Tibial nerve (tissue), 4 donors: ENCODE results near the gene SIRPD. TPM values are rescaled to one million over a fixed set of nuclear protein-coding genes. Genes with fewer than 3 reads are reported as not detected.

Source experiments
- DNase-seq, 2 donors: peaks; one replicate each; pipeline ENCODE4 v3.0.0-alpha.2; 2019; ENCODE audit warnings: low spot score in 2 of 2
- H3K27ac ChIP-seq, 4 donors: fragments of 200-600 bp; sonication (generic) in 3 of 4; one replicate each; pipeline ENCODE4 v1.5.1; 2017 to 2019; ENCODE audit warnings: mild to moderate bottlenecking in 1 of 4
- H3K27me3 ChIP-seq, 2 donors: fragments of 200-600 bp; sonication (generic) in 1 of 2; one replicate each; pipeline versions ENCODE4 v1.5.1 to v1.6.0; 2017 to 2019
- H3K36me3 ChIP-seq, 3 donors: fragments of 200-600 bp; sonication (generic); one replicate each; pipeline ENCODE4 v1.5.1; 2018 to 2019
- H3K4me1 ChIP-seq, 4 donors: fragments of 200-600 bp; sonication (generic) in 3 of 4; one replicate each; pipeline ENCODE4 v1.5.1; 2017 to 2019
- H3K4me3 ChIP-seq, 4 donors: fragments of 200-600 bp; sonication (generic) in 3 of 4; one replicate each; pipeline ENCODE4 v1.5.1; 2017 to 2019; ENCODE audit warnings: mild to moderate bottlenecking in 1 of 4, moderate library complexity in 1 of 4
- H3K9me3 ChIP-seq, 4 donors: fragments of 200-600 bp; sonication (generic) in 3 of 4; one replicate each; pipeline ENCODE4 v1.5.1; 2017 to 2019
- EP300 ChIP-seq, 2 donors: sonication (generic); formaldehyde crosslinking; IDR thresholded peaks; one replicate each; pipeline ENCODE4 v1.6.1; 2017; ENCODE audit warnings: antibody characterized with exemption in 2 of 2, mild to moderate bottlenecking in 1 of 2
- POLR2A ChIP-seq, 2 donors: fragments of 450-650 bp; IDR thresholded peaks; one replicate each; pipeline ENCODE4 v1.6.1; 2017; ENCODE audit warnings: antibody characterized with exemption in 2 of 2, mild to moderate bottlenecking in 2 of 2, moderate library complexity in 2 of 2
- WGBS, 2 donors: methylation state at CpG; one replicate each; pipeline ENCODE4 v1.1.5; 2018; 5-methylcytosine and 5-hydroxymethylcytosine counted together
- small RNA-seq: library from RNA; depleted of rRNA; stranded (forward); fragments of <200 nt; gene quantifications from one replicate; pipeline ENCODE3, GENCODE V24; 2016
- total RNA-seq, 4 donors: library from RNA; depleted of rRNA; stranded (reverse); fragments of >200 nt; gene quantifications; one replicate each; pipeline ENCODE4 v1.1.0, GENCODE V29; 2016
- TF ChIP-seq, protein P1 (sequence below), 5 experiments: fragments of 200-600 bp in 3 of 5; fragments of 450-650 bp in 2 of 5; sonication (generic) in 3 of 5; IDR thresholded peaks; one replicate each; pipeline ENCODE4 v1.5.1; 2016 to 2019; ENCODE audit warnings: antibody characterized with exemption in 5 of 5, mild to moderate bottlenecking in 3 of 5, moderate library complexity in 2 of 5

Gene SIRPD
- total RNA-seq, 4 donors from 2014 or later = not detected

DNA sequence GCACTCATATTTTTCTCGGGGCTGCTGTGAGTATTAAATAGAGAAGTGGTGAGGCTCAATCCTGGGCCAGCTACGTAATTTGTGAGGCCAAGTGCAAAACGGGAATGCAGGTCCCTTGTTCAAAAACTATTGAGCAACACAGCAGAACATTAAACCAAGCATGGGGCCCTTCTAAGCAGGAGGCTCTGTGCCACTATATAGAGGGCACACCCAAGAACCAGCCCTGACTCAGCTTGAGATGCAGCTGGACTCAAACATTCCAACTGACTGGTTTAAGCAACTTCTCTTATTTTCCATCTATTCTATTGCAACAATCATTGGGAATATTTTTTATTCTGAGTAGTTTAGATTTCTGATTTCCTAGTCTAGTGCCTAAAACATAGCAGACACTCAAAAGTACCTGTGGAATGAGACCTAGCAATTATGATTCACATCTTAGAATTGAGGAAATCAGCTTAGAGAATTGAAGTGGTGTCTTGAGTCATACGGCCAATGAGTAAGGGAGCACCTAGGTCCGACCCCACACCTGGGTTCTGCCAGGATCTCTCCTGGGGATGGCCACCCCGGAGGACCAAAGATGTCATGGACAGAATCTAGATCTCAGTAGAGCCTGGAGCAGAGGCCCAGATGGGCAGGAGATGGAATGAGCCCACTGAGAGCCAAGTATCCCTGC is 67.6 kb downstream of the SIRPD start:
- no peaks in the 10 kb centered on the region for H3K9me3 ChIP-seq
- peak overlapping the region in 3 of 4 donors; percentile 19 to 71 (median 69) for H3K27ac ChIP-seq
- peak in 1 of 2 donors; percentile 37 for DNase-seq
- 67 to 69% methylated on average over 6 of the region's 6 CpGs for WGBS, 2 donors
- H3K27me3 ChIP-seq = no peaks in the 10 kb centered on the region
- TF ChIP-seq POLR2A (IDR thresholded peaks at IDR 0.05) = peak in 1 of 2 donors; percentile 9
- TF ChIP-seq, protein P1, sequence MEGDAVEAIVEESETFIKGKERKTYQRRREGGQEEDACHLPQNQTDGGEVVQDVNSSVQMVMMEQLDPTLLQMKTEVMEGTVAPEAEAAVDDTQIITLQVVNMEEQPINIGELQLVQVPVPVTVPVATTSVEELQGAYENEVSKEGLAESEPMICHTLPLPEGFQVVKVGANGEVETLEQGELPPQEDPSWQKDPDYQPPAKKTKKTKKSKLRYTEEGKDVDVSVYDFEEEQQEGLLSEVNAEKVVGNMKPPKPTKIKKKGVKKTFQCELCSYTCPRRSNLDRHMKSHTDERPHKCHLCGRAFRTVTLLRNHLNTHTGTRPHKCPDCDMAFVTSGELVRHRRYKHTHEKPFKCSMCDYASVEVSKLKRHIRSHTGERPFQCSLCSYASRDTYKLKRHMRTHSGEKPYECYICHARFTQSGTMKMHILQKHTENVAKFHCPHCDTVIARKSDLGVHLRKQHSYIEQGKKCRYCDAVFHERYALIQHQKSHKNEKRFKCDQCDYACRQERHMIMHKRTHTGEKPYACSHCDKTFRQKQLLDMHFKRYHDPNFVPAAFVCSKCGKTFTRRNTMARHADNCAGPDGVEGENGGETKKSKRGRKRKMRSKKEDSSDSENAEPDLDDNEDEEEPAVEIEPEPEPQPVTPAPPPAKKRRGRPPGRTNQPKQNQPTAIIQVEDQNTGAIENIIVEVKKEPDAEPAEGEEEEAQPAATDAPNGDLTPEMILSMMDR (IDR thresholded peaks at IDR 0.05) = no peak
- TF ChIP-seq EP300 (IDR thresholded peaks at IDR 0.05) = peak in 1 of 2 donors; percentile 44
- H3K4me3 ChIP-seq = peak overlapping the region in 2 of 4 donors; percentile 19 to 44
- H3K4me1 ChIP-seq = no peaks in the 10 kb centered on the region
- H3K36me3 ChIP-seq = no peaks in the 10 kb centered on the region

DNA sequence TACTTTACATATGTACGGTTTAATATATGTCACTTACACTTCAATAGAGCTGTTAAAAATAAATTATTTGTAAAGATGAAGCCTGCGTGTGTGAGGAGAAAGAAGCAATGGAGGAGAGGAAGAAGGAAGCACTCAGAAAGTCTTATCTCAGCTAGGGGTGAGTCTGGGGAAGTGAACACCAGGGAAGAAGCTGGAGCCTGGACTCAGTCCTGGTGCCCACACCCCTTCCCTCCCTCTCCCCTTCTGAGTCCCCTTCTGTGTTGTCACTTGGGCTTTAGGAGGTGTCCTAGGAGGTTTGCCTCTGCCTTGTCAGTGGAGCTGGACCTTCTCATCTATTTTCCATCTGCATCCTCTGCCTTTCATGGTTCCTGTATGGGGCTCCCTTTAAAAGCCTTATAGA is 68.2 kb downstream of the SIRPD start:
- H3K4me3 ChIP-seq = peak overlapping the region in 1 of 4 donors; percentile 44
- H3K9me3 ChIP-seq = no peaks in the 10 kb centered on the region
- H3K27ac ChIP-seq = peak overlapping the region in 3 of 4 donors; percentile 11 to 69 (median 68)
- TF ChIP-seq POLR2A (IDR thresholded peaks at IDR 0.05) (no peak), EP300 (IDR thresholded peaks at IDR 0.05) (no peak)
- TF ChIP-seq, protein P1 (IDR thresholded peaks at IDR 0.05) = no peak
- no peaks in the 10 kb centered on the region for H3K27me3 ChIP-seq
- WGBS, 2 donors = 73 to 78% methylated on average over 2 of the region's 2 CpGs
- no peak for DNase-seq
- H3K4me1 ChIP-seq = no peaks in the 10 kb centered on the region
- H3K36me3 ChIP-seq = no peaks in the 10 kb centered on the region

DNA sequence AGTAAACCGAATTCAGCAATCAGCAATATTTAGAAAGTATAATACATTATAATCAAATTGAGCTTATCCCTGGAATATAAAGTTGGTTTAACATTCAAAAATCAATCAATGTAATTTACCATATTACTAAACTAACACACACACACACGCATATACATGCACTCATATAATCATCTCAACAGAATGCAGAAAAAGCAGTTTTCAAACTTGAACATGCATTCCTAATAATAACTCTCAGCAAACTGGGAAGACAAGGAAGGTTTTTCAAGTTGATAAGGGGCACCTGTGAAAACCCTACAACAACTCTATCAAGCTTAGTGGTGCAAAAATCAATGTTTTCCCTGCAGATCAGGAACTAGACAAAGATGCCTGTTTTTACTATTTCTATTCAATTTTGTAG is 70.9 kb downstream of the SIRPD start:
- Histone ChIP-seq H3K4me1 (no peaks in the 10 kb centered on the region), H3K36me3 (no peaks in the 10 kb centered on the region), H3K9me3 (no peaks in the 10 kb centered on the region), H3K4me3 (no peak overlapping the region), H3K27me3 (no peaks in the 10 kb centered on the region), H3K27ac (no peak overlapping the region)
- WGBS, 2 donors = 82 to 84% methylated on average over 2 of the region's 2 CpGs
- DNase-seq = no peak
- TF ChIP-seq POLR2A (IDR thresholded peaks at IDR 0.05) = no peak
- TF ChIP-seq, protein P1 (IDR thresholded peaks at IDR 0.05) = no peak
- TF ChIP-seq EP300 (IDR thresholded peaks at IDR 0.05) = no peak

DNA sequence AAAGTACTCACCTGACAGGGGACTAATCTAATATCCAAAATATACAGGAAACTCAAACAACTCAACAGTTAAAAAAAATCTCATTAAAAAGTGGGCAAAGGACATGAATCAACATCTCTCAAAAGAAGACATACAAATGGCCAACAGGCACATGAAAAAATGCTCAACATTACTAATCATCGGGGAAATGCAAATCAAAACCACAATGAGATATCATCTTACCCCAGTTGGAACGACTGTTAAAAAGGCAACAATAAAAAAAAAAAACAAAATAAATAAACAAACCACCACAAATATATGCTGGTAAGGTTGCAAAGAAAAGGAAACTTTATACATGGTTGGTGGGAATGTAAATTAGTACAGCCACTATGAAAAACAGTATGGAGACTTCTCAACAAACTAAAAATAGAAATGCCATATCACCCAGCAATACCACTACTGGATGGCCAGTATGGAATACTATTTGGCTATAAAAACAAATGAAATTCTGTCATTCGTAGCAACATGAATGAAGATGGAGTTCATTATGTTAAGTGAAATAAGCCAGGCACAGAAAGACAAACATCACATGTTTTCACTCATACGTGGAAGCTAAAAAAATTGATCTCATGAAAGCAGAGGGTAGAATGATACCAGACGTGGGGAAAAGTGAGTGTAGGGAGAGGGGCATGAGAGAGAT is 72.9 kb downstream of the SIRPD start:
- no peak overlapping the region for H3K27ac ChIP-seq
- no peaks in the 10 kb centered on the region for H3K36me3 ChIP-seq

More for the DNA sequence above, 72.9 kb downstream of the SIRPD start:
- TF ChIP-seq POLR2A (IDR thresholded peaks at IDR 0.05) (no peak), EP300 (IDR thresholded peaks at IDR 0.05) (no peak)
- TF ChIP-seq, protein P1 (IDR thresholded peaks at IDR 0.05) = no peak
- WGBS, 2 donors = 45 to 46% methylated on average over 5 of the region's 5 CpGs
- Histone ChIP-seq H3K9me3 (no peaks in the 10 kb centered on the region), H3K27me3 (no peaks in the 10 kb centered on the region), H3K4me1 (no peaks in the 10 kb centered on the region), H3K4me3 (no peak overlapping the region)
- DNase-seq = no peak

Small RNA genes lying within 50 kb of the gene (small RNA-seq; reads per million reads assigned to genes)
- not detected for gene RNU6-917P

Other genes with a start within 250 kb of the SIRPD start
- 1 to 10 TPM; 1.9 to 4.2 (median 2.9) TPM for gene SDCBP2, start 228.6 kb downstream of the SIRPD start, total RNA-seq
- 100 to 1,000 TPM in 3 of 4 donors, 10 to 100 TPM in 1; 92.2 to 172 (median 130) TPM for gene FKBP1A, start 164.7 kb downstream of the SIRPD start, total RNA-seq
- 10 to 100 TPM; 31.0 to 71.4 (median 49.9) TPM for gene NSFL1C, start 90.9 kb downstream of the SIRPD start, total RNA-seq
- 10 to 100 TPM in 2 of 4 donors, 1 to 10 TPM in 2; 3.9 to 28.5 (median 10.5) TPM for gene SIRPB2, start 66.3 kb downstream of the SIRPD start, total RNA-seq
- gene SIRPB1, start 62.3 kb upstream of the SIRPD start, total RNA-seq = 1 to 10 TPM; 1.4 to 5.1 (median 1.9) TPM
- under 1 TPM in 1 of 4 donors, not detected in 3; 0.30 TPM for gene SIRPG, start 100.1 kb upstream of the SIRPD start, total RNA-seq